SK-N-SH treated with all-trans-retinoic acid at 6 μM for 48 hours (cell line): ENCODE results near the gene DCAF16.

Experiments used
- ATAC-seq: fragments of 200-7000 bp; cut with Tn5 transposase; 3 replicates; pipeline ENCODE4 v1.9.1; 2020; ENCODE audit warnings: mild to moderate bottlenecking, moderate library complexity
- ARNTL ChIP-seq: fragments of 450-650 bp; formaldehyde crosslinking; IDR thresholded peaks from 2 replicates; pipeline ENCODE4 v1.5.0; 2020; ENCODE audit warnings: low read depth, mild to moderate bottlenecking, moderate library complexity, borderline replicate concordance
- BACH2 ChIP-seq: fragments of 250-450 bp; sonication (Bioruptor Pico); IDR thresholded peaks from 2 replicates; pipeline ENCODE4 v1.9.0; 2021; ENCODE audit warnings: mild to moderate bottlenecking, borderline replicate concordance
- CSDC2 ChIP-seq: fragments of 250-450 bp; sonication (Bioruptor Pico); IDR thresholded peaks from 2 replicates; pipeline ENCODE4 v1.5.0; 2020; ENCODE audit warnings: mild to moderate bottlenecking, moderate library complexity
- GLIS3 ChIP-seq: fragments of 250-450 bp; sonication (Bioruptor Pico); IDR thresholded peaks from 2 replicates; pipeline ENCODE4 v1.5.0; 2020; ENCODE audit warnings: mild to moderate bottlenecking, moderate library complexity
- ISL1 ChIP-seq: fragments of 250-450 bp; sonication (Bioruptor Pico); IDR thresholded peaks from 2 replicates; pipeline ENCODE4 v2.1.2; 2022; ENCODE audit warnings: mild to moderate bottlenecking, moderate library complexity
- OSR1 ChIP-seq: fragments of 250-450 bp; sonication (Bioruptor Pico); IDR thresholded peaks from 2 replicates; pipeline ENCODE4 v1.8.0; 2022; ENCODE audit warnings: moderate library complexity, mild to moderate bottlenecking, inconsistent platforms
- PPARA ChIP-seq: fragments of 250-450 bp; sonication (Bioruptor Pico); IDR thresholded peaks from 2 replicates; pipeline ENCODE4 v1.5.0; 2020; ENCODE audit warnings: mild to moderate bottlenecking, borderline replicate concordance
- RARB ChIP-seq: fragments of 250-450 bp; sonication (Bioruptor Pico); IDR thresholded peaks from 2 replicates; pipeline ENCODE4 v1.8.0; 2021; ENCODE audit warnings: mild to moderate bottlenecking, moderate library complexity
- TOX ChIP-seq: fragments of 250-450 bp; sonication (Bioruptor Pico); IDR thresholded peaks from 2 replicates; pipeline ENCODE4 v1.8.0; 2021; ENCODE audit warnings: mild to moderate bottlenecking, moderate library complexity, borderline replicate concordance
- ZC3H10 ChIP-seq: fragments of 250-450 bp; sonication (Bioruptor Pico); IDR thresholded peaks from 2 replicates; pipeline ENCODE4 v1.5.1; 2021; ENCODE audit warnings: mild to moderate bottlenecking, moderate library complexity
- ZFP3 ChIP-seq: fragments of 250-450 bp; sonication (Bioruptor Pico); IDR thresholded peaks from 2 replicates; pipeline ENCODE4 v1.5.0; 2020; ENCODE audit warnings: mild to moderate bottlenecking, moderate library complexity
- ZFP30 ChIP-seq: fragments of 450-650 bp; formaldehyde crosslinking; IDR thresholded peaks from 2 replicates; pipeline ENCODE4 v1.5.0; 2022; ENCODE audit warnings: mild to moderate bottlenecking, moderate library complexity
- ZNF565 ChIP-seq: fragments of 450-650 bp; formaldehyde crosslinking; conservative IDR thresholded peaks from 2 replicates; pipeline ENCODE4 v1.5.0; 2020; ENCODE audit warnings: low read depth, mild to moderate bottlenecking, moderate library complexity
- ZNF8 ChIP-seq: fragments of 450-650 bp; formaldehyde crosslinking; IDR thresholded peaks from 2 replicates; pipeline ENCODE4 v1.5.0; 2020; ENCODE audit warnings: mild to moderate bottlenecking, moderate library complexity
- TF ChIP-seq, protein P1 (sequence below): fragments of 250-450 bp; sonication (Bioruptor Pico); IDR thresholded peaks from 2 replicates; pipeline ENCODE4 v1.5.1; 2021; ENCODE audit warnings: mild to moderate bottlenecking, moderate library complexity
- TF ChIP-seq, protein P2 (sequence below): fragments of 250-450 bp; sonication (Bioruptor Pico); IDR thresholded peaks from 2 replicates; pipeline ENCODE4 v1.5.1; 2020; ENCODE audit warnings: low read depth, mild to moderate bottlenecking, moderate library complexity
- TF ChIP-seq, protein P3 (sequence below): fragments of 250-450 bp; sonication (Bioruptor Pico); IDR thresholded peaks from 2 replicates; pipeline ENCODE4 v1.8.0; 2021; ENCODE audit warnings: low read depth, mild to moderate bottlenecking, moderate library complexity, borderline replicate concordance
- TF ChIP-seq, protein P4 (sequence below): fragments of 250-450 bp; sonication (Bioruptor Pico); IDR thresholded peaks from 2 replicates; pipeline ENCODE4 v1.5.0; 2020; ENCODE audit warnings: mild to moderate bottlenecking, moderate library complexity

The DCAF16 gene

DNA sequence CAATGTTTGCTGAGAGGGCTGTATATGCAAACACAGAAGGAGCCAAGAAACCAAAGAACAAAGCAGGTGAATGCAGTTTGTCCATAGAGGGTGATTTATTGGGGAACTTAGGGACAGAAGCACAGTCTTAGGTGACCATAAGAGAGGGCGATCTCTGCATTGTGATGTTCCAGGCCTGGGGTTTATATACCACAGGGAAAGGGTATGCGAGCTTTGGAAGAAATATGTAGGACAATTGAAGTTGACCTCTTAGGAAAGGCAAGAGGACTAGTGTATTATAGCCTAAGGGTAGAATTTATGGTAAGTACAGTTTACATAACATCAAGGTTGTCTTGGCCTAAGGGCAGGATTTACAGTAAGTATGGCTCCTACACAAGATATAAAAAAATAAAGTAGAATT, 56.9 kb downstream of the DCAF16 start:
- ATAC-seq, result no peak
- no peak for TF ChIP-seq ZFP3 (CRISPR knock-in tag)
- TF ChIP-seq, protein P1, sequence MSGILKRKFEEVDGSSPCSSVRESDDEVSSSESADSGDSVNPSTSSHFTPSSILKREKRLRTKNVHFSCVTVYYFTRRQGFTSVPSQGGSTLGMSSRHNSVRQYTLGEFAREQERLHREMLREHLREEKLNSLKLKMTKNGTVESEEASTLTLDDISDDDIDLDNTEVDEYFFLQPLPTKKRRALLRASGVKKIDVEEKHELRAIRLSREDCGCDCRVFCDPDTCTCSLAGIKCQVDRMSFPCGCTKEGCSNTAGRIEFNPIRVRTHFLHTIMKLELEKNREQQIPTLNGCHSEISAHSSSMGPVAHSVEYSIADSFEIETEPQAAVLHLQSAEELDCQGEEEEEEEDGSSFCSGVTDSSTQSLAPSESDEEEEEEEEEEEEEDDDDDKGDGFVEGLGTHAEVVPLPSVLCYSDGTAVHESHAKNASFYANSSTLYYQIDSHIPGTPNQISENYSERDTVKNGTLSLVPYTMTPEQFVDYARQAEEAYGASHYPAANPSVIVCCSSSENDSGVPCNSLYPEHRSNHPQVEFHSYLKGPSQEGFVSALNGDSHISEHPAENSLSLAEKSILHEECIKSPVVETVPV (CRISPR knock-in tag), result no peak
- no peak for TF ChIP-seq ZNF8 (CRISPR knock-in tag)
- TF ChIP-seq ARNTL (CRISPR knock-in tag), result no peak
- TF ChIP-seq ZC3H10 (CRISPR knock-in tag), result no peak
- no peak for TF ChIP-seq RARB (CRISPR knock-in tag)
- no peak for TF ChIP-seq GLIS3 (CRISPR knock-in tag)
- no peak for TF ChIP-seq BACH2 (CRISPR knock-in tag)
- no peak for TF ChIP-seq OSR1 (CRISPR knock-in tag)
- no peak for TF ChIP-seq TOX (CRISPR knock-in tag)
- TF ChIP-seq PPARA (CRISPR knock-in tag), result no peak
- no peak for TF ChIP-seq ZNF565 (CRISPR knock-in tag)
- TF ChIP-seq, protein P2, sequence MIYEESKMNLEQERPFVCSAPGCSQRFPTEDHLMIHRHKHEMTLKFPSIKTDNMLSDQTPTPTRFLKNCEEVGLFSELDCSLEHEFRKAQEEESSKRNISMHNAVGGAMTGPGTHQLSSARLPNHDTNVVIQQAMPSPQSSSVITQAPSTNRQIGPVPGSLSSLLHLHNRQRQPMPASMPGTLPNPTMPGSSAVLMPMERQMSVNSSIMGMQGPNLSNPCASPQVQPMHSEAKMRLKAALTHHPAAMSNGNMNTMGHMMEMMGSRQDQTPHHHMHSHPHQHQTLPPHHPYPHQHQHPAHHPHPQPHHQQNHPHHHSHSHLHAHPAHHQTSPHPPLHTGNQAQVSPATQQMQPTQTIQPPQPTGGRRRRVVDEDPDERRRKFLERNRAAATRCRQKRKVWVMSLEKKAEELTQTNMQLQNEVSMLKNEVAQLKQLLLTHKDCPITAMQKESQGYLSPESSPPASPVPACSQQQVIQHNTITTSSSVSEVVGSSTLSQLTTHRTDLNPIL, result no peak
- TF ChIP-seq, protein P3, sequence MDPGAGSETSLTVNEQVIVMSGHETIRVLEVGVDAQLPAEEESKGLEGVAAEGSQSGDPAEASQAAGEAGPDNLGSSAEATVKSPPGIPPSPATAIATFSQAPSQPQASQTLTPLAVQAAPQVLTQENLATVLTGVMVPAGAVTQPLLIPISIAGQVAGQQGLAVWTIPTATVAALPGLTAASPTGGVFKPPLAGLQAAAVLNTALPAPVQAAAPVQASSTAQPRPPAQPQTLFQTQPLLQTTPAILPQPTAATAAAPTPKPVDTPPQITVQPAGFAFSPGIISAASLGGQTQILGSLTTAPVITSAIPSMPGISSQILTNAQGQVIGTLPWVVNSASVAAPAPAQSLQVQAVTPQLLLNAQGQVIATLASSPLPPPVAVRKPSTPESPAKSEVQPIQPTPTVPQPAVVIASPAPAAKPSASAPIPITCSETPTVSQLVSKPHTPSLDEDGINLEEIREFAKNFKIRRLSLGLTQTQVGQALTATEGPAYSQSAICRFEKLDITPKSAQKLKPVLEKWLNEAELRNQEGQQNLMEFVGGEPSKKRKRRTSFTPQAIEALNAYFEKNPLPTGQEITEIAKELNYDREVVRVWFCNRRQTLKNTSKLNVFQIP (CRISPR knock-in tag), result no peak
- TF ChIP-seq, protein P4, sequence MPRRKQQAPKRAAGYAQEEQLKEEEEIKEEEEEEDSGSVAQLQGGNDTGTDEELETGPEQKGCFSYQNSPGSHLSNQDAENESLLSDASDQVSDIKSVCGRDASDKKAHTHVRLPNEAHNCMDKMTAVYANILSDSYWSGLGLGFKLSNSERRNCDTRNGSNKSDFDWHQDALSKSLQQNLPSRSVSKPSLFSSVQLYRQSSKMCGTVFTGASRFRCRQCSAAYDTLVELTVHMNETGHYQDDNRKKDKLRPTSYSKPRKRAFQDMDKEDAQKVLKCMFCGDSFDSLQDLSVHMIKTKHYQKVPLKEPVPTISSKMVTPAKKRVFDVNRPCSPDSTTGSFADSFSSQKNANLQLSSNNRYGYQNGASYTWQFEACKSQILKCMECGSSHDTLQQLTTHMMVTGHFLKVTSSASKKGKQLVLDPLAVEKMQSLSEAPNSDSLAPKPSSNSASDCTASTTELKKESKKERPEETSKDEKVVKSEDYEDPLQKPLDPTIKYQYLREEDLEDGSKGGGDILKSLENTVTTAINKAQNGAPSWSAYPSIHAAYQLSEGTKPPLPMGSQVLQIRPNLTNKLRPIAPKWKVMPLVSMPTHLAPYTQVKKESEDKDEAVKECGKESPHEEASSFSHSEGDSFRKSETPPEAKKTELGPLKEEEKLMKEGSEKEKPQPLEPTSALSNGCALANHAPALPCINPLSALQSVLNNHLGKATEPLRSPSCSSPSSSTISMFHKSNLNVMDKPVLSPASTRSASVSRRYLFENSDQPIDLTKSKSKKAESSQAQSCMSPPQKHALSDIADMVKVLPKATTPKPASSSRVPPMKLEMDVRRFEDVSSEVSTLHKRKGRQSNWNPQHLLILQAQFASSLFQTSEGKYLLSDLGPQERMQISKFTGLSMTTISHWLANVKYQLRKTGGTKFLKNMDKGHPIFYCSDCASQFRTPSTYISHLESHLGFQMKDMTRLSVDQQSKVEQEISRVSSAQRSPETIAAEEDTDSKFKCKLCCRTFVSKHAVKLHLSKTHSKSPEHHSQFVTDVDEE (CRISPR knock-in tag), result no peak
- TF ChIP-seq ZFP30 (CRISPR knock-in tag), result no peak
- no peak for TF ChIP-seq ISL1 (CRISPR knock-in tag)
- no peak for TF ChIP-seq CSDC2 (CRISPR knock-in tag)
